GM12878 (cell line): ENCODE results near the gene MRPL49. TPM values are rescaled to one million over a fixed set of nuclear protein-coding genes. Genes with fewer than 3 reads are reported as not detected.

ENCODE experiments used
- ATF7 ChIP-seq: fragments of 450-650 bp; IDR thresholded peaks from 2 replicates; pipeline ENCODE4 v1.6.1; 2016; ENCODE audit warnings: low read depth, mild to moderate bottlenecking
- BCL11A ChIP-seq: IDR thresholded peaks from 2 replicates; pipeline ENCODE4 v1.6.1; 2011; ENCODE audit warnings: low read depth, low read length
- CREM ChIP-seq: IDR thresholded peaks from 2 replicates; pipeline ENCODE4 v1.6.1; 2014; ENCODE audit warnings: antibody characterized with exemption, low read depth
- EGR1 ChIP-seq, 2 experiments: IDR thresholded peaks; 1 replicate in 1 of 2; 2 replicates in 1 of 2; pipeline ENCODE4 v1.6.1; 2011 to 2012; ENCODE audit warnings: low read depth in 2 of 2, low read length in 2 of 2, borderline replicate concordance in 1 of 2, mild to moderate bottlenecking in 1 of 2, moderate library complexity in 1 of 2
- ESRRA ChIP-seq: IDR thresholded peaks from 2 replicates; pipeline ENCODE4 v1.6.1; 2012; ENCODE audit warnings: mild to moderate bottlenecking, low read length, improper control_type of control experiment
- IKZF2 ChIP-seq, 2 experiments: fragments of 450-650 bp; IDR thresholded peaks; 2 replicates each; pipeline ENCODE4 v1.6.1; 2017; ENCODE audit warnings: mild to moderate bottlenecking in 2 of 2, moderate library complexity in 2 of 2
- IRF4 ChIP-seq: IDR thresholded peaks from 2 replicates; pipeline ENCODE4 v1.6.1; 2011; ENCODE audit warnings: low read depth, low read length
- KDM1A ChIP-seq: fragments of 200-600 bp; sonication (generic); IDR thresholded peaks from 2 replicates; pipeline ENCODE4 v1.6.1; 2016; ENCODE audit warnings: borderline replicate concordance
- MEF2B ChIP-seq: fragments of 450-650 bp; IDR thresholded peaks from 2 replicates; pipeline ENCODE4 v1.6.1; 2018; ENCODE audit warnings: mild to moderate bottlenecking, moderate library complexity; ENCODE audit not compliant: partially characterized antibody, poor library complexity, severe bottlenecking
- NBN ChIP-seq: fragments of 450-650 bp; IDR thresholded peaks from 2 replicates; pipeline ENCODE4 v1.6.1; 2016
- NRF1 ChIP-seq: conservative IDR thresholded peaks from 2 replicates; pipeline ENCODE4 v1.6.1; 2011; ENCODE audit warnings: mild to moderate bottlenecking, low read depth, low read length, improper control_type of control experiment
- RUNX3 ChIP-seq: IDR thresholded peaks from 2 replicates; pipeline ENCODE4 v1.6.1; 2012; ENCODE audit warnings: low read length, inconsistent platforms
- SMAD1 ChIP-seq: fragments of 450-650 bp; IDR thresholded peaks from 2 replicates; pipeline ENCODE4 v1.6.1; 2018; ENCODE audit warnings: mild to moderate bottlenecking, low read depth; ENCODE audit not compliant: partially characterized antibody
- SMAD5 ChIP-seq: IDR thresholded peaks from 2 replicates; pipeline ENCODE4 v1.6.1; 2016; ENCODE audit warnings: antibody characterized with exemption, low read depth
- STAT3 ChIP-seq: IDR thresholded peaks from 2 replicates; pipeline ENCODE4 v1.6.1; 2011; ENCODE audit warnings: low read depth, low read length, improper control_type of control experiment
- ZNF24 ChIP-seq: fragments of 450-650 bp; IDR thresholded peaks from 2 replicates; pipeline ENCODE4 v1.6.1; 2017; ENCODE audit warnings: antibody characterized with exemption, mild to moderate bottlenecking
- ZZZ3 ChIP-seq: IDR thresholded peaks from 2 replicates; pipeline ENCODE4 v1.6.1; 2011; ENCODE audit warnings: low read depth; ENCODE audit not compliant: control insufficient read depth, insufficient read length
- polyA plus RNA-seq, 11 experiments: library from polyadenylated mRNA; depleted of rRNA in 4 of 11; unstranded in 6 of 11; stranded (reverse) in 5 of 11; fragments of >200 nt; fragmentation: Nextera tagmentation in 4 of 11; fragmentation: Illumina TruSeq in 1 of 11; extraction: Ambion mirVana in 4 of 11; extraction: Trizol in 1 of 11; gene quantifications; 1 replicate in 1 of 11; 2 replicates in 10 of 11; pipeline versions ENCODE4 v1.2.1 to v1.2.3, GENCODE V29; 2011 to 2016; ENCODE audit warnings: inconsistent platforms in 2 of 11, missing spikeins in 2 of 11, low read depth in 1 of 11
- total RNA-seq, 4 experiments: library from RNA; depleted of rRNA in 3 of 4; stranded (reverse); fragments of >200 nt in 3 of 4; fragmentation: Illumina TruSeq in 1 of 4; extraction: Trizol in 1 of 4; gene quantifications; 2 replicates each; pipeline versions ENCODE4 v1.2.1 to v1.2.3, GENCODE V29; 2013 to 2021
- TF ChIP-seq, protein P1 (sequence below): fragments of 450-650 bp; formaldehyde crosslinking; IDR thresholded peaks from 2 replicates; pipeline ENCODE4 v1.5.0; 2022; ENCODE audit warnings: mild to moderate bottlenecking, missing genetic modification characterization
- TF ChIP-seq, protein P2 (sequence below), 3 experiments: IDR thresholded peaks in 2 of 3; conservative IDR thresholded peaks in 1 of 3; 2 replicates each; pipeline ENCODE4 v1.5.1; 2011; ENCODE audit warnings: low read depth in 3 of 3, low read length in 3 of 3, mild to moderate bottlenecking in 3 of 3, control low read depth in 2 of 3, moderate library complexity in 2 of 3, inconsistent platforms in 1 of 3, mixed read lengths in 1 of 3; ENCODE audit not compliant: control insufficient read depth in 2 of 3, insufficient read depth in 1 of 3; ENCODE audit errors: extremely low read depth in 1 of 3
- TF ChIP-seq, protein P3 (sequence below): fragments of 450-650 bp; conservative IDR thresholded peaks from 2 replicates; pipeline ENCODE4 v1.6.1; 2017; ENCODE audit warnings: mild to moderate bottlenecking, moderate library complexity
- TF ChIP-seq, protein P4 (sequence below): fragments of 450-650 bp; IDR thresholded peaks from 2 replicates; pipeline ENCODE4 v1.6.1; 2018; ENCODE audit warnings: mild to moderate bottlenecking, low read depth, moderate library complexity; ENCODE audit not compliant: partially characterized antibody

The MRPL49 gene
- total and polyA plus RNA-seq, 10 of the 15 experiments (the other 5 are each of a cell fraction or from before 2014, with no cell fraction given), result 42.0 to 116 (median 71.7) TPM

DNA sequence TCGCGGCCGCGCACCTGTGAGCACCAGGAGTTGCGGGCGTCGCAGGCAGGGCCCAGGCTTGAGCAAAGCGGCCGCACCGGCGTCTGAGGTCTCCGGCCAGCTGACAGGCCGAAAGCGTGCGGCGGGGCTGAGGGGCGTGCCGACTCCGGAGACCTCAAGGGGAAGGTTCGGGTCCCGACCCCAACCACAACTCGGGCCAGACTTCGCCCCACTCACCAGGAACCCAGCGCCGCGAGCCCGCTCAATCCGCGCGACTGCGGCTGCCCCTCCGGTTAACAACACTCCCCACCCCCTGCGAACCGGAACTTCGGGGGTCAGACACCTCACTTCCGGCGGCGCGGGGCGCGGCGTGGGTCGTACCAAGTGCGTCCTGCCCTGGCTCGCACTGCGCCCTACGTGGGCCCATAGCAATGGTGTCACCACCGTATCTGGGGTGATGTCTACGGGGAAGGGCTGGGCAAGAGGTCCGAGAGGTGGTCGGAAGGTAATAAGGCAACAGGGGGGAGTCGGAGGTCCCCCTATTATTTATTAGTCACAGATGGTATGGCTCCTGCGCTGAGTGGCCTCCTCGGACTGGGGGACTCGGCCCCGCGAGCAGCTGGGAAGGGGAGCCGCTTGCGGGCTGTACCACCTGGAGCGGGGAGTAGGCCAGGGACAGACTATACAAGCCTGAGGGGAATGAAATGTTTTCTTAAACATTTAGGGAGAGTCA is 12.3 kb downstream of the MRPL49 start, which contains the start of gene SYVN1 (continued):
- TF ChIP-seq, protein P1, sequence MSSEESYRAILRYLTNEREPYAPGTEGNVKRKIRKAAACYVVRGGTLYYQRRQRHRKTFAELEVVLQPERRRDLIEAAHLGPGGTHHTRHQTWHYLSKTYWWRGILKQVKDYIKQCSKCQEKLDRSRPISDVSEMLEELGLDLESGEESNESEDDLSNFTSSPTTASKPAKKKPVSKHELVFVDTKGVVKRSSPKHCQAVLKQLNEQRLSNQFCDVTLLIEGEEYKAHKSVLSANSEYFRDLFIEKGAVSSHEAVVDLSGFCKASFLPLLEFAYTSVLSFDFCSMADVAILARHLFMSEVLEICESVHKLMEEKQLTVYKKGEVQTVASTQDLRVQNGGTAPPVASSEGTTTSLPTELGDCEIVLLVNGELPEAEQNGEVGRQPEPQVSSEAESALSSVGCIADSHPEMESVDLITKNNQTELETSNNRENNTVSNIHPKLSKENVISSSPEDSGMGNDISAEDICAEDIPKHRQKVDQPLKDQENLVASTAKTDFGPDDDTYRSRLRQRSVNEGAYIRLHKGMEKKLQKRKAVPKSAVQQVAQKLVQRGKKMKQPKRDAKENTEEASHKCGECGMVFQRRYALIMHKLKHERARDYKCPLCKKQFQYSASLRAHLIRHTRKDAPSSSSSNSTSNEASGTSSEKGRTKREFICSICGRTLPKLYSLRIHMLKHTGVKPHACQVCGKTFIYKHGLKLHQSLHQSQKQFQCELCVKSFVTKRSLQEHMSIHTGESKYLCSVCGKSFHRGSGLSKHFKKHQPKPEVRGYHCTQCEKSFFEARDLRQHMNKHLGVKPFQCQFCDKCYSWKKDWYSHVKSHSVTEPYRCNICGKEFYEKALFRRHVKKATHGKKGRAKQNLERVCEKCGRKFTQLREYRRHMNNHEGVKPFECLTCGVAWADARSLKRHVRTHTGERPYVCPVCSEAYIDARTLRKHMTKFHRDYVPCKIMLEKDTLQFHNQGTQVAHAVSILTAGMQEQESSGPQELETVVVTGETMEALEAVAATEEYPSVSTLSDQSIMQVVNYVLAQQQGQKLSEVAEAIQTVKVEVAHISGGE, result no peak
- TF ChIP-seq EGR1 (IDR thresholded peaks at IDR 0.05; ENCODE audit: borderline replicate concordance in 1 of 2, low read depth in 2 of 2, low read length in 2 of 2), result peak; percentile 16 to 58; a peak in 2 of 3 replicates
- TF ChIP-seq SMAD5, result peak; percentile 90
- TF ChIP-seq, protein P2, sequence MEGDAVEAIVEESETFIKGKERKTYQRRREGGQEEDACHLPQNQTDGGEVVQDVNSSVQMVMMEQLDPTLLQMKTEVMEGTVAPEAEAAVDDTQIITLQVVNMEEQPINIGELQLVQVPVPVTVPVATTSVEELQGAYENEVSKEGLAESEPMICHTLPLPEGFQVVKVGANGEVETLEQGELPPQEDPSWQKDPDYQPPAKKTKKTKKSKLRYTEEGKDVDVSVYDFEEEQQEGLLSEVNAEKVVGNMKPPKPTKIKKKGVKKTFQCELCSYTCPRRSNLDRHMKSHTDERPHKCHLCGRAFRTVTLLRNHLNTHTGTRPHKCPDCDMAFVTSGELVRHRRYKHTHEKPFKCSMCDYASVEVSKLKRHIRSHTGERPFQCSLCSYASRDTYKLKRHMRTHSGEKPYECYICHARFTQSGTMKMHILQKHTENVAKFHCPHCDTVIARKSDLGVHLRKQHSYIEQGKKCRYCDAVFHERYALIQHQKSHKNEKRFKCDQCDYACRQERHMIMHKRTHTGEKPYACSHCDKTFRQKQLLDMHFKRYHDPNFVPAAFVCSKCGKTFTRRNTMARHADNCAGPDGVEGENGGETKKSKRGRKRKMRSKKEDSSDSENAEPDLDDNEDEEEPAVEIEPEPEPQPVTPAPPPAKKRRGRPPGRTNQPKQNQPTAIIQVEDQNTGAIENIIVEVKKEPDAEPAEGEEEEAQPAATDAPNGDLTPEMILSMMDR (IDR thresholded peaks at IDR 0.05 in 2 of 3, conservative IDR thresholded peaks at IDR 0.05 in 1 of 3; ENCODE audit: control insufficient read depth in 2 of 3, extremely low read depth in 1 of 3, insufficient read depth in 1 of 3, low read depth in 3 of 3, low read length in 3 of 3), result 0 out of 6 replicates have a peak, but pooled peaks of 1 of the 3 experiments have one; percentile 1
- 0 out of 2 replicates have a peak, but pooled peaks have one; percentile 51 for TF ChIP-seq ESRRA
- no peak for TF ChIP-seq ZZZ3
- TF ChIP-seq KDM1A, result no peak
- TF ChIP-seq STAT3, result no peak; the same call in 1 of the 2 replicates
- TF ChIP-seq, protein P3, sequence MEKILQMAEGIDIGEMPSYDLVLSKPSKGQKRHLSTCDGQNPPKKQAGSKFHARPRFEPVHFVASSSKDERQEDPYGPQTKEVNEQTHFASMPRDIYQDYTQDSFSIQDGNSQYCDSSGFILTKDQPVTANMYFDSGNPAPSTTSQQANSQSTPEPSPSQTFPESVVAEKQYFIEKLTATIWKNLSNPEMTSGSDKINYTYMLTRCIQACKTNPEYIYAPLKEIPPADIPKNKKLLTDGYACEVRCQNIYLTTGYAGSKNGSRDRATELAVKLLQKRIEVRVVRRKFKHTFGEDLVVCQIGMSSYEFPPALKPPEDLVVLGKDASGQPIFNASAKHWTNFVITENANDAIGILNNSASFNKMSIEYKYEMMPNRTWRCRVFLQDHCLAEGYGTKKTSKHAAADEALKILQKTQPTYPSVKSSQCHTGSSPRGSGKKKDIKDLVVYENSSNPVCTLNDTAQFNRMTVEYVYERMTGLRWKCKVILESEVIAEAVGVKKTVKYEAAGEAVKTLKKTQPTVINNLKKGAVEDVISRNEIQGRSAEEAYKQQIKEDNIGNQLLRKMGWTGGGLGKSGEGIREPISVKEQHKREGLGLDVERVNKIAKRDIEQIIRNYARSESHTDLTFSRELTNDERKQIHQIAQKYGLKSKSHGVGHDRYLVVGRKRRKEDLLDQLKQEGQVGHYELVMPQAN, result peak; percentile 93
- TF ChIP-seq MEF2B, result no peak
- no peak for TF ChIP-seq BCL11A
- TF ChIP-seq IKZF2 (IDR thresholded peaks at IDR 0.05), result no peak
- no peak for TF ChIP-seq NRF1
- TF ChIP-seq ZNF24, result no peak
- no peak for TF ChIP-seq IRF4
- TF ChIP-seq, protein P4, sequence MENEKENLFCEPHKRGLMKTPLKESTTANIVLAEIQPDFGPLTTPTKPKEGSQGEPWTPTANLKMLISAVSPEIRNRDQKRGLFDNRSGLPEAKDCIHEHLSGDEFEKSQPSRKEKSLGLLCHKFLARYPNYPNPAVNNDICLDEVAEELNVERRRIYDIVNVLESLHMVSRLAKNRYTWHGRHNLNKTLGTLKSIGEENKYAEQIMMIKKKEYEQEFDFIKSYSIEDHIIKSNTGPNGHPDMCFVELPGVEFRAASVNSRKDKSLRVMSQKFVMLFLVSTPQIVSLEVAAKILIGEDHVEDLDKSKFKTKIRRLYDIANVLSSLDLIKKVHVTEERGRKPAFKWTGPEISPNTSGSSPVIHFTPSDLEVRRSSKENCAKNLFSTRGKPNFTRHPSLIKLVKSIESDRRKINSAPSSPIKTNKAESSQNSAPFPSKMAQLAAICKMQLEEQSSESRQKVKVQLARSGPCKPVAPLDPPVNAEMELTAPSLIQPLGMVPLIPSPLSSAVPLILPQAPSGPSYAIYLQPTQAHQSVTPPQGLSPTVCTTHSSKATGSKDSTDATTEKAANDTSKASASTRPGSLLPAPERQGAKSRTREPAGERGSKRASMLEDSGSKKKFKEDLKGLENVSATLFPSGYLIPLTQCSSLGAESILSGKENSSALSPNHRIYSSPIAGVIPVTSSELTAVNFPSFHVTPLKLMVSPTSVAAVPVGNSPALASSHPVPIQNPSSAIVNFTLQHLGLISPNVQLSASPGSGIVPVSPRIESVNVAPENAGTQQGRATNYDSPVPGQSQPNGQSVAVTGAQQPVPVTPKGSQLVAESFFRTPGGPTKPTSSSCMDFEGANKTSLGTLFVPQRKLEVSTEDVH, result peak; percentile 71
- peak; percentile 90 for TF ChIP-seq CREM
- TF ChIP-seq ATF7, result peak; percentile 100
- peak; percentile 58; the same call in 1 of the 2 replicates for TF ChIP-seq RUNX3
- TF ChIP-seq SMAD1, result peak; percentile 56
- peak; percentile 97 for TF ChIP-seq NBN
